Neural crest cell (in vitro differentiated cells): Measurements from ENCODE around the gene SMAD5. TPM values are rescaled to one million over a fixed set of nuclear protein-coding genes. Genes with fewer than 3 reads are reported as not detected.

Experiments
- DNase-seq: peaks from one replicate; pipeline ENCODE4 v3.0.0; 2021; ENCODE audit warnings: low read depth, mixed read lengths, low spot score
- H3K27ac Mint-ChIP-seq: one replicate; pipeline ENCODE4 v1.8.0; 2021; ENCODE audit warnings: mild to moderate bottlenecking, mixed read lengths; ENCODE audit not compliant: unreplicated experiment
- H3K27me3 Mint-ChIP-seq: 2 replicates; pipeline ENCODE4 v1.8.0; 2021; ENCODE audit warnings: low read depth, mild to moderate bottlenecking, mixed read lengths
- H3K36me3 Mint-ChIP-seq: 2 replicates; pipeline ENCODE4 v1.8.0; 2021; ENCODE audit warnings: low read depth, mild to moderate bottlenecking, mixed read lengths
- H3K4me1 Mint-ChIP-seq: 2 replicates; pipeline ENCODE4 v1.8.0; 2021; ENCODE audit warnings: mixed read lengths
- H3K4me3 Mint-ChIP-seq: one replicate; pipeline ENCODE4 v1.8.0; 2021; ENCODE audit warnings: mild to moderate bottlenecking, mixed read lengths
- H3K9me3 Mint-ChIP-seq: 2 replicates; pipeline ENCODE4 v1.8.0; 2021; ENCODE audit warnings: mixed read lengths
- total RNA-seq: library from RNA; stranded (reverse); gene quantifications from 2 replicates; pipeline ENCODE4 v1.2.1, GENCODE V29; 2021
- TF ChIP-seq, protein P1 (sequence below): fragments of 200-600 bp; sonication (generic); conservative IDR thresholded peaks from 2 replicates; pipeline ENCODE4 v1.5.0; 2021; ENCODE audit warnings: antibody characterized with exemption, mild to moderate bottlenecking

Gene SMAD5
- total RNA-seq, 1 donor from 2014 or later = 82.6 TPM

DNA sequence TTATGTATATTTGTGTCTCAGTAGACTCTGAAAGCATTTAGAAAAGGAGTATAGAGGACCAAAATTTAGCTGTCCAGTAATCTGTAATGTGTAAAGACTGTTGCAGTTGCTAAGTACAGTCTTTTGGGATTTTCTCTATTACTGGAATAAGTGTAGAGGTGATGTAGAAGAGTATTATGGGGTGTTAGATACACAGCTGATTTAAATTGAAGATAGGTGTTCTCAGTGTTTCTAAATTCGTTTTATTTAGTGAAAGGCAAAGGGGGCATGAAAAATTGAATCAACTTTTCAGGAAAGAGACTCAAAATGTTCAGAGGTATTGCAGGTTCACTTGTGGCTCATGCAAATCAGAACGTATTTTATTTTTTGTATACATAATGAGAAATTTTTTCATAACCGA lies 13.6 kb downstream of the SMAD5 start:
- no peak overlapping the region for H3K4me3 Mint-ChIP-seq
- H3K36me3 Mint-ChIP-seq = no peaks in the 10 kb centered on the region
- TF ChIP-seq, protein P1, sequence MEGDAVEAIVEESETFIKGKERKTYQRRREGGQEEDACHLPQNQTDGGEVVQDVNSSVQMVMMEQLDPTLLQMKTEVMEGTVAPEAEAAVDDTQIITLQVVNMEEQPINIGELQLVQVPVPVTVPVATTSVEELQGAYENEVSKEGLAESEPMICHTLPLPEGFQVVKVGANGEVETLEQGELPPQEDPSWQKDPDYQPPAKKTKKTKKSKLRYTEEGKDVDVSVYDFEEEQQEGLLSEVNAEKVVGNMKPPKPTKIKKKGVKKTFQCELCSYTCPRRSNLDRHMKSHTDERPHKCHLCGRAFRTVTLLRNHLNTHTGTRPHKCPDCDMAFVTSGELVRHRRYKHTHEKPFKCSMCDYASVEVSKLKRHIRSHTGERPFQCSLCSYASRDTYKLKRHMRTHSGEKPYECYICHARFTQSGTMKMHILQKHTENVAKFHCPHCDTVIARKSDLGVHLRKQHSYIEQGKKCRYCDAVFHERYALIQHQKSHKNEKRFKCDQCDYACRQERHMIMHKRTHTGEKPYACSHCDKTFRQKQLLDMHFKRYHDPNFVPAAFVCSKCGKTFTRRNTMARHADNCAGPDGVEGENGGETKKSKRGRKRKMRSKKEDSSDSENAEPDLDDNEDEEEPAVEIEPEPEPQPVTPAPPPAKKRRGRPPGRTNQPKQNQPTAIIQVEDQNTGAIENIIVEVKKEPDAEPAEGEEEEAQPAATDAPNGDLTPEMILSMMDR = no peak
- H3K9me3 Mint-ChIP-seq = no peaks in the 10 kb centered on the region
- peaks cover 12% of the 10 kb centered on the region for H3K4me1 Mint-ChIP-seq
- H3K27me3 Mint-ChIP-seq = no peaks in the 10 kb centered on the region
- no peak overlapping the region for H3K27ac Mint-ChIP-seq
- no peak for DNase-seq

DNA sequence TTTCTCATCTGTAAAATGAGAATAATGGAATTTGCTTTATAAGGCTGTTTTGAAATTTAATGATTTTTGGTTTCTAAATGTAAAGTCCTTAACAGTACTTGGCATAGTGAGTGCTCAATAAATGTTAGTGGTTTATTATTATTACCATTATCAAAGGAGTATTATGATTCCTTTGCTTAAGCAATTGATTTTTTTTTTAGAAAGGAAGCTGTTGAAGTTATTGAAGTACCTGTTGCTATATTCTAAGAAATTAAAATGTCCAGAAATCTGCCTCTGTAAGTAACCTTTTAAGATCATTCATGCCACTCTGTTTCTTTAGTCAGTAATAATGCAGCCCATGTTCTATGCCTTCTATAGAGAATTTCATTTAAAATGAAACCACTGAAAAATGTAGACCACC lies 15.0 kb downstream of the SMAD5 start:
- Mint-ChIP-seq H3K4me3 (no peak overlapping the region), H3K4me1 (peaks cover 12% of the 10 kb centered on the region), H3K36me3 (no peaks in the 10 kb centered on the region), H3K27me3 (no peaks in the 10 kb centered on the region), H3K27ac (no peak overlapping the region), H3K9me3 (no peaks in the 10 kb centered on the region)
- DNase-seq = no peak
- TF ChIP-seq, protein P1 = no peak

DNA sequence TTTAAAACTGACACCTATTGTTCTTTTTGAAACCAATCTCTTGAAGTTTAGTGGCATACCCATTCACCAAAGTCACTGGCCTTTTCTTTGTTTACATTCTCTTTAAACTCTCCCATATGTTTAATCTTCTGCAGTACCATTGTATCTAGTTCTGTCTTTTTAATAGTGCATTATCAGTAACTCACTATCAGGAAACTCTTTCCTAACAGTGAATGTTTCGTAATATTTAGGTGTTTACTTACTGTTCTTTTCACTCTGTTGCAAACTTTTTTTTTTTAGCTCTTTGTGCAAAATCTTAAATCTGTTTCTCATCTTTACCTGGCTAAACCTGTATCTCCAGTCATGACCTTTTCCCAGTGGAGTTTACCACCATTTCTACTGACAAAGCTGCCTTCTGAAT lies 17.2 kb downstream of the SMAD5 start:
- Mint-ChIP-seq H3K27ac (no peak overlapping the region), H3K4me3 (no peak overlapping the region), H3K9me3 (no peaks in the 10 kb centered on the region), H3K27me3 (no peaks in the 10 kb centered on the region), H3K36me3 (peaks cover 11% of the 10 kb centered on the region), H3K4me1 (peaks cover 12% of the 10 kb centered on the region)
- TF ChIP-seq, protein P1 = no peak
- DNase-seq = no peak

DNA sequence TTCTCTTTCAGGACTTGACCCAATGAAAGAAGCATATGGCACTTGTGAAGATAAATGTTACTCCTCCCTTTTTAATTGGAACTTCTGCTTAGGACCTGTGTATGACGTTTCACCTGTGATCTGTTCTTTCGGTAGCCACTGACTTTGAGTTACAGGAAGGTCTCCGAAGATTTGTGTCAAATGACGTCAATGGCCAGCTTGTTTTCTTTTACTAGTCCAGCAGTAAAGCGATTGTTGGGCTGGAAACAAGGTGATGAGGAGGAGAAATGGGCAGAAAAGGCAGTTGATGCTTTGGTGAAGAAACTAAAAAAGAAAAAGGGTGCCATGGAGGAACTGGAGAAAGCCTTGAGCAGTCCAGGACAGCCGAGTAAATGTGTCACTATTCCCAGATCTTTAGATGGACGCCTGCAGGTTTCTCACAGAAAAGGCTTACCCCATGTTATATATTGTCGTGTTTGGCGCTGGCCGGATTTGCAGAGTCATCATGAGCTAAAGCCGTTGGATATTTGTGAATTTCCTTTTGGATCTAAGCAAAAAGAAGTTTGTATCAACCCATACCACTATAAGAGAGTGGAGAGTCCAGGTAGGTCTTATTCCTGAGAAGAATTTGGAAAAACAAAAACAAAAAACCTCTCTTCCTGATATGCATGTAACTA lies 21.1 kb downstream of the SMAD5 start:
- TF ChIP-seq, protein P1 = no peak
- H3K9me3 Mint-ChIP-seq = peaks cover 3% of the 10 kb centered on the region
- H3K4me1 Mint-ChIP-seq = peaks cover 12% of the 10 kb centered on the region
- DNase-seq = no peak
- H3K36me3 Mint-ChIP-seq = peaks cover 29% of the 10 kb centered on the region
- H3K4me3 Mint-ChIP-seq = no peak overlapping the region
- no peak overlapping the region for H3K27ac Mint-ChIP-seq
- H3K27me3 Mint-ChIP-seq = no peaks in the 10 kb centered on the region

DNA sequence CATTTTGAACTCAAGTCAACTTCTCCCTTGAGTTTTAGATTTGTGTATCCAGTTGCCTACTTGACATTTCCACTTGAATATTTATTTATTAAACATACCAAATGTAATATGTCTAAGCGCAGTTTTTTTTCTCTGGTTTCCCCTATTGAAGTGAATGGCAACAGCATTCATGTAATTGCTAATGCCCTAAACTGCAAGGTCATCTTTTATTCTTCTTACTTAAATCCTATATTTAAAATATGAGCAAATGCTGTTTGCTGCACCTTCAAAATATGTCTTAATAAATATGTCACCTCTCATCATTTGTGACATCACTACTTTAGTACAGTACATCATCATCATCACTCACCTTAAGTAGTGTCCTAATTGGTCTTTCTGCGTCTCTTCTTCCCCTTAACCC lies 22.4 kb downstream of the SMAD5 start:
- Mint-ChIP-seq H3K9me3 (peaks cover 3% of the 10 kb centered on the region), H3K4me3 (no peak overlapping the region), H3K27ac (no peak overlapping the region), H3K27me3 (no peaks in the 10 kb centered on the region), H3K36me3 (peaks cover 31% of the 10 kb centered on the region), H3K4me1 (peaks cover under 1% of the 10 kb centered on the region)
- DNase-seq = no peak
- TF ChIP-seq, protein P1 = no peak
